Panc1 (cell line): ENCODE measurements around the gene B4GALT7. TPM values are rescaled to one million over a fixed set of nuclear protein-coding genes. Genes with fewer than 3 reads are reported as not detected.

Experiments used
- ATAC-seq: fragments of 200-7000 bp; cut with Tn5 transposase; 2 replicates; pipeline ENCODE4 v1.9.1; 2020; ENCODE audit warnings: mild to moderate bottlenecking, moderate library complexity
- BruUV-seq: library from RNA; stranded (reverse); fragments of 400-500 nt; replicated peaks from 2 replicates; lab custom pipeline; 2021; lab: Mats Ljungman, UMichigan
- CTCF ChIA-PET: fragments of 300-600 bp; sonication (Branson Sonifier 250); formaldehyde crosslinking; loops from one replicate; lab custom pipeline; 2022; ENCODE audit warnings: antibody characterized with exemption; lab: Charles Lee
- POLR2A ChIA-PET: fragments of 300-600 bp; sonication (Branson Sonifier 250); formaldehyde crosslinking; loops from one replicate; lab custom pipeline; 2022; ENCODE audit warnings: antibody characterized with exemption; lab: Charles Lee
- DNase-seq: peaks from one replicate; pipeline ENCODE4 v3.0.0-alpha.2; 2010; ENCODE audit warnings: low read depth, low spot score
- H3K27ac ChIP-seq: 2 replicates; pipeline ENCODE4 v1.5.1; 2011; ENCODE audit warnings: mild to moderate bottlenecking, low read length, inconsistent platforms
- H3K27me3 ChIP-seq: fragments of 200-500 bp; sonication (Bioruptor generic); 2 replicates; pipeline ENCODE4 v1.6.0; 2014; ENCODE audit warnings: low read length, inconsistent platforms; ENCODE audit not compliant: control insufficient read depth, insufficient read depth
- H3K36me3 ChIP-seq: fragments of 200-500 bp; sonication (Bioruptor generic); 2 replicates; pipeline ENCODE4 v1.5.1; 2014; ENCODE audit warnings: inconsistent platforms, mild to moderate bottlenecking, low read length, moderate library complexity; ENCODE audit not compliant: control insufficient read depth, insufficient read depth
- H3K4me1 ChIP-seq: 2 replicates; pipeline ENCODE4 v1.5.1; 2011; ENCODE audit warnings: inconsistent platforms, mild to moderate bottlenecking, low read length, moderate library complexity; ENCODE audit not compliant: control insufficient read depth, insufficient read depth
- H3K4me3 ChIP-seq, 2 experiments: 2 replicates each; pipeline ENCODE4 v1.5.1; 2011 to 2012; ENCODE audit warnings: low read depth in 2 of 2, low read length in 2 of 2, mild to moderate bottlenecking in 2 of 2, inconsistent platforms in 1 of 2, moderate library complexity in 1 of 2
- H3K9me3 ChIP-seq: fragments of 200-500 bp; sonication (Bioruptor generic); 2 replicates; pipeline ENCODE4 v1.5.1; 2014; ENCODE audit warnings: low read depth, mild to moderate bottlenecking, inconsistent platforms, low read length, moderate library complexity; ENCODE audit not compliant: control insufficient read depth, insufficient read depth
- CTCF ChIP-seq: fragments of 450-650 bp; IDR thresholded peaks from 2 replicates; pipeline ENCODE4 v1.5.1; 2017; ENCODE audit warnings: mild to moderate bottlenecking
- POLR2AphosphoS5 ChIP-seq: IDR thresholded peaks from 2 replicates; pipeline ENCODE4 v1.6.1; 2012; ENCODE audit warnings: mild to moderate bottlenecking, low read depth, low read length, moderate library complexity
- REST ChIP-seq, 2 experiments: IDR thresholded peaks; 2 replicates each; pipeline ENCODE4 v1.6.1; 2011 to 2012; ENCODE audit warnings: low read depth in 2 of 2, control low read depth in 1 of 2, low read length in 1 of 2, mild to moderate bottlenecking in 1 of 2, moderate library complexity in 1 of 2; ENCODE audit not compliant: insufficient read depth in 1 of 2
- SIN3A ChIP-seq: IDR thresholded peaks from 2 replicates; pipeline ENCODE4 v1.6.1; 2012; ENCODE audit warnings: low read depth, mild to moderate bottlenecking, low read length, moderate library complexity, borderline replicate concordance; ENCODE audit not compliant: insufficient read depth
- TCF7L2 ChIP-seq: IDR thresholded peaks from 2 replicates; pipeline ENCODE4 v1.6.1; 2011; ENCODE audit warnings: mild to moderate bottlenecking, low read depth, low read length, inconsistent platforms
- in situ Hi-C: cut with HindIII; loops from 2 replicates; pipeline ENCODE4 v1.10.0; 2016; ENCODE audit warnings: low sequenced_read_pairs, low pct_unique_long_range_greater_than_20kb
- intact Hi-C: fragments of 100-400 bp; cut with micrococcal nuclease; formaldehyde crosslinking; loops from one replicate; pipeline ENCODE4 v1.10.0; 2022; ENCODE audit not compliant: unreplicated experiment
- total RNA-seq: library from RNA; stranded (reverse); gene quantifications from one replicate; pipeline ENCODE4 v1.2.1, GENCODE V29; 2021; ENCODE audit not compliant: unreplicated experiment

Gene B4GALT7
- total RNA-seq, 1 experiment from 2014 or later = 38.0 TPM

DNA sequence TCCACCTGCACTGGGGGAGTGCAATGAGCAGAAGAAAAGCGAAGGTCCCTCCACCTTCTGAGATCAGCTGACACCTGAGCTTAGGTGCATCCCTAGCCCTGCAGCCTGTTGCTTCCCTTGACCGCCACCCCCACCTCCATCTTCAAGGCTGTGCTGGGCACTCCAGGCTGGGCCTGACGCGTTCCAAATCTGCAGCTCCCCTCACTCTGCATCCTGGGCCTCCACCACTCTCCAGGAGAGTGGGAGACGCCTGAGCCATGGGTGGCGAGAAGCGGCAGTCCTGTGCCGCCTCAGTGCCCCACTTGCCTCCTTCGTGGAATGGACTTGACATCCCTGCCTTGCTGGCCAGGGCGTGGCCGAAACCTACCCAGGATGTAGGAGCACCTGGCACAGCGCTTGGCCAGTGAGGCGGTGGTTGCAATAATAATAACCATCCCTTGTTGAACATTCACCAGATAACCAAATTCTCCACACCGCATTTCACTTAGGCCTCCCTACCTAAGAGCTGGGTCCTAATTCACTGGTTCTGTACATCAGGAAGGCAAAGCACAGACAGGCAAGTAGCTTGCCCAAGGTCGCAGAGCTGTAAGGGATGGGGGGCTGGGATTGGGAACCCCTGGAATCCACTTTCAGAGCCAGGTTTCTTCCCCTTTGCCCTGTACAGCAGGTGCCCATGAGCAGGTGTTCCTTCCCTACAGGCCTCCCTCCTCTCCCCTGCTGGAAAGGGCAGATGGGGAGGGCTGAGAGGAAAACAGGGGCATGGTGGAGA lies 11.7 kb downstream of the B4GALT7 start:
- ATAC-seq (no peak), DNase-seq (no peak)
- Histone ChIP-seq H3K9me3 (no peaks in the 10 kb centered on the region), H3K27me3 (no peaks in the 10 kb centered on the region), H3K4me1 (no peaks in the 10 kb centered on the region), H3K4me3 (no peak overlapping the region), H3K27ac (no peak overlapping the region), H3K36me3 (no peaks in the 10 kb centered on the region)
- intact Hi-C loops (no loop called here), in situ Hi-C loops (no loop called here)
- ChIA-PET CTCF (no interaction called here), POLR2A (no interaction called here)
- BruUV-seq = no TSS peak
- no peak for TF ChIP-seq REST (IDR thresholded peaks at IDR 0.05; ENCODE audit: insufficient read depth in 1 of 2, low read depth in 2 of 2, low read length in 1 of 2)
- TF ChIP-seq POLR2AphosphoS5 = no peak
- no peak for TF ChIP-seq TCF7L2
- no peak for TF ChIP-seq CTCF
- no peak for TF ChIP-seq SIN3A

- DNase-seq = no peak
- ChIA-PET CTCF (no interaction called here), POLR2A (no interaction called here)
- no peaks in the 10 kb centered on the region for H3K4me1 ChIP-seq
- H3K4me3 ChIP-seq = no peak overlapping the region
- no TSS peak for BruUV-seq
- no peak for TF ChIP-seq POLR2AphosphoS5
- TF ChIP-seq CTCF = no peak
- TF ChIP-seq TCF7L2 = no peak
- no peak for TF ChIP-seq REST (IDR thresholded peaks at IDR 0.05; ENCODE audit: insufficient read depth in 1 of 2, low read depth in 2 of 2, low read length in 1 of 2)
- no peak for TF ChIP-seq SIN3A
- H3K27me3 ChIP-seq = no peaks in the 10 kb centered on the region
- in situ Hi-C loops (no loop called here), intact Hi-C loops (no loop called here)
- no peak for ATAC-seq
- no peaks in the 10 kb centered on the region for H3K36me3 ChIP-seq
- no peaks in the 10 kb centered on the region for H3K9me3 ChIP-seq
- H3K27ac ChIP-seq = no peak overlapping the region
These were observed 12.3 kb downstream of the B4GALT7 start for GRCh38 chr5:177612215-177612673.
